ENCODE measurements around the gene CHST1.

DNA sequence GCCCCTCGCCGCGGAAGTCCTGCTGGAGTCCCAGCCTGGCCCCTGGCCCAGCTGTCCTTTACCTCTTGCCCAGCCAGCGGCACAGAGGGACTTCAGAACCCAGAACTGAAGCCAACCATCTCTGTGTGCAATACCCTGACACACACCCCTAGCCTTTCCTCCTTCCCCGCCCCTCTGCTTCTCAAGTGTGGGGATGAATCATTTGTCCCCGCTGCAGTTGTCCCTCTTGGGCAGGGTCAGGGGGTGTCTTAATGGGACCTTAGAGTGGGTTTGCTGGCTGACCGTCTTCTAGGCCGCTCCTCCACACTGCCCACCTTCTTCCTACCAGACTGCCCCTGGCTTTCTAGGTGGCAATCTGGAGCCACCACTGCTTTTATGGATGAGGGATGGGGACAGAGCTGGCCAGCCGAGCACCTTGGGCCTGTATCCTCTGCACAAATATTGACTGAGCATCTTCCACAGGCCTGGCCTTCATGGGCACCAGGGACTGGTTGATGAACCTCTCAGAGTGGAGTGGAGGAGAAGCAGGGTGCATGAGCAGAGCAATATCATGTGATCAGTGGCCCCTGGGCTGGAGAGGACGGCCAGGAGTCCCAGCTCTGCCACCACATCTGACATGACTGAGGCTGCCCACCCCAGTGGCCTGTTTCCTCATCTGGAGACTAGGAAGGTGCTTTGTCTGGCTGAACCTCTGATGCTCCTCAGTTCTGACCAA, 668 bp upstream of the CHST1 start:
- TF ChIP-seq, protein P1, sequence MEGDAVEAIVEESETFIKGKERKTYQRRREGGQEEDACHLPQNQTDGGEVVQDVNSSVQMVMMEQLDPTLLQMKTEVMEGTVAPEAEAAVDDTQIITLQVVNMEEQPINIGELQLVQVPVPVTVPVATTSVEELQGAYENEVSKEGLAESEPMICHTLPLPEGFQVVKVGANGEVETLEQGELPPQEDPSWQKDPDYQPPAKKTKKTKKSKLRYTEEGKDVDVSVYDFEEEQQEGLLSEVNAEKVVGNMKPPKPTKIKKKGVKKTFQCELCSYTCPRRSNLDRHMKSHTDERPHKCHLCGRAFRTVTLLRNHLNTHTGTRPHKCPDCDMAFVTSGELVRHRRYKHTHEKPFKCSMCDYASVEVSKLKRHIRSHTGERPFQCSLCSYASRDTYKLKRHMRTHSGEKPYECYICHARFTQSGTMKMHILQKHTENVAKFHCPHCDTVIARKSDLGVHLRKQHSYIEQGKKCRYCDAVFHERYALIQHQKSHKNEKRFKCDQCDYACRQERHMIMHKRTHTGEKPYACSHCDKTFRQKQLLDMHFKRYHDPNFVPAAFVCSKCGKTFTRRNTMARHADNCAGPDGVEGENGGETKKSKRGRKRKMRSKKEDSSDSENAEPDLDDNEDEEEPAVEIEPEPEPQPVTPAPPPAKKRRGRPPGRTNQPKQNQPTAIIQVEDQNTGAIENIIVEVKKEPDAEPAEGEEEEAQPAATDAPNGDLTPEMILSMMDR (conservative IDR thresholded peaks at IDR 0.05; ENCODE audit: low read length): no peak
- TF ChIP-seq EZH2phosphoT487 (IDR thresholded peaks at IDR 0.05; ENCODE audit: borderline replicate concordance, low read depth, low read length): no peak

Data from OCI-LY7 (cell line).